ENCODE measurements around the gene H6PD.

DNA sequence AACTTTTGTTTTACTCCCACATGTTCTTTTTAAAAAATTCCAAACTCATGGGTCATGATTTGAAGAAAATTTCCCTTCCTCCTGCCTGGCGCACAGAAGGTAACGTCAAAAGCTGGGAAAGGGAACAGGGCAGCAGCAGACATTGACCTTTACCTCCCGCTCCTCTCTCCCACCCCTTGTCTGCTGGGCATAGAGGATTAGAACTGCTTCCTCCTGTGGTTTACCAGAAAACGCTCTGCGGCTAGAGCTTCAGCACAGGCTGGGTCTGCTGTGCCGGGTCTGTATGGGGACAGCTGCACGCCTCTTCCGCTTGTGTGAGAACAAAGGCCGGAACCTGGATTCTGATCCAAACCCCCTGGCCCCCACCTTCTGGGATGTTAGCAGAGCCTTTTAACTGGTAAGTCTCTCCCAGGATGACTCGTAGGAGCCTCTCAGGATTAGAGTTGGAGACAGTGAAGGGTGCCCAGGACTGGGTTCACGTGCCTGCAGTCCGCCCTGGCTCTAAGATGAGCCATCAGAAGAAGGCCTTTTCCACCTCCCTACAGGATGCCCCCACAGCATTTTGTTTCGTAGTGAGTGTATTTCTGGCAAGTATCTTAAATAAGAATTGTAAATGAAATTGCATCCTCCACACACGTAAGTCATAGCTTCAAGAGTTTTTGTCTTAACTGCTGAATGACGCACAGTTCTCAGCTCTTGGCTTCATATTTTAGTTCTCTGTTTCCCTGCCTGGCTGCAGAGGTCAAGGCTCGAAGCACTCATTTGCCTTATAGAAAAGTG is 5.2 kb downstream of the H6PD start:
- TF ChIP-seq TSHZ2 (CRISPR knock-in tag; IDR thresholded peaks at IDR 0.05) (no peak), ARNTL (CRISPR knock-in tag; IDR thresholded peaks at IDR 0.05; ENCODE audit: borderline replicate concordance, low read depth) (no peak), PATZ1 (CRISPR knock-in tag; IDR thresholded peaks at IDR 0.05; ENCODE audit: borderline replicate concordance) (no peak), BACH2 (CRISPR knock-in tag; IDR thresholded peaks at IDR 0.05; ENCODE audit: borderline replicate concordance) (no peak)
- TF ChIP-seq, protein P1, sequence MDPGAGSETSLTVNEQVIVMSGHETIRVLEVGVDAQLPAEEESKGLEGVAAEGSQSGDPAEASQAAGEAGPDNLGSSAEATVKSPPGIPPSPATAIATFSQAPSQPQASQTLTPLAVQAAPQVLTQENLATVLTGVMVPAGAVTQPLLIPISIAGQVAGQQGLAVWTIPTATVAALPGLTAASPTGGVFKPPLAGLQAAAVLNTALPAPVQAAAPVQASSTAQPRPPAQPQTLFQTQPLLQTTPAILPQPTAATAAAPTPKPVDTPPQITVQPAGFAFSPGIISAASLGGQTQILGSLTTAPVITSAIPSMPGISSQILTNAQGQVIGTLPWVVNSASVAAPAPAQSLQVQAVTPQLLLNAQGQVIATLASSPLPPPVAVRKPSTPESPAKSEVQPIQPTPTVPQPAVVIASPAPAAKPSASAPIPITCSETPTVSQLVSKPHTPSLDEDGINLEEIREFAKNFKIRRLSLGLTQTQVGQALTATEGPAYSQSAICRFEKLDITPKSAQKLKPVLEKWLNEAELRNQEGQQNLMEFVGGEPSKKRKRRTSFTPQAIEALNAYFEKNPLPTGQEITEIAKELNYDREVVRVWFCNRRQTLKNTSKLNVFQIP (CRISPR knock-in tag; IDR thresholded peaks at IDR 0.05; ENCODE audit: borderline replicate concordance, low read depth), result no peak

Measured in SK-N-SH treated with all-trans-retinoic acid at 6 μM for 48 hours (cell line).